Sigmoid colon (tissue), 7 donors: ENCODE measurements around the gene PDS5A. TPM values are rescaled to one million over a fixed set of nuclear protein-coding genes. Genes with fewer than 3 reads are reported as not detected.

Source experiments
- DNase-seq: peaks from one replicate; pipeline ENCODE4 v3.0.0-alpha.2; 2019
- H3K27ac ChIP-seq, 4 donors: fragments of 200-600 bp; sonication (generic); one replicate each; pipeline ENCODE4 v1.5.1; 2016 to 2019; ENCODE audit warnings: mild to moderate bottlenecking in 1 of 4
- H3K27me3 ChIP-seq, 3 donors: fragments of 200-600 bp; sonication (generic); one replicate each; pipeline ENCODE4 v1.5.1; 2019; ENCODE audit warnings: mild to moderate bottlenecking in 1 of 3
- H3K36me3 ChIP-seq, 4 donors: fragments of 200-600 bp; sonication (generic); one replicate each; pipeline ENCODE4 v1.5.1; 2016 to 2019
- H3K4me1 ChIP-seq, 4 donors: fragments of 200-600 bp; sonication (generic); one replicate each; pipeline ENCODE4 v1.5.1; 2017 to 2019
- H3K4me3 ChIP-seq, 4 donors: fragments of 200-600 bp; sonication (generic); one replicate each; pipeline ENCODE4 v1.5.1; 2017 to 2019; ENCODE audit warnings: mild to moderate bottlenecking in 2 of 4, moderate library complexity in 1 of 4
- H3K9me3 ChIP-seq, 4 donors: fragments of 200-600 bp in 3 of 4; sonication (generic) in 3 of 4; one replicate each; pipeline versions ENCODE4 v1.5.1 to v1.6.1; 2013 to 2019
- EP300 ChIP-seq, 4 donors: sonication (generic); formaldehyde crosslinking; IDR thresholded peaks; one replicate each; pipeline ENCODE4 v1.6.1; 2017; ENCODE audit warnings: antibody characterized with exemption in 4 of 4
- POLR2A ChIP-seq, 2 donors: fragments of 450-650 bp; IDR thresholded peaks; one replicate each; pipeline ENCODE4 v1.6.1; 2016; ENCODE audit warnings: antibody characterized with exemption in 2 of 2, mild to moderate bottlenecking in 2 of 2, moderate library complexity in 2 of 2
- POLR2AphosphoS5 ChIP-seq, 4 donors: sonication (generic); formaldehyde crosslinking; IDR thresholded peaks; one replicate each; pipeline ENCODE4 v1.6.1; 2017; ENCODE audit warnings: antibody characterized with exemption in 4 of 4
- WGBS, 2 donors: extraction: QIAGEN DNeasy Blood & Tissue Kit; methylation state at CpG; one replicate each; pipeline ENCODE4 v1.1.7; 2013; 5-methylcytosine and 5-hydroxymethylcytosine counted together
- intact Hi-C: fragments of 100-400 bp; cut with DNase I; formaldehyde crosslinking; loops from one replicate; pipeline ENCODE4 v1.15.1; 2023
- polyA plus RNA-seq, 3 donors: library from polyadenylated mRNA; stranded (reverse); fragments of 200-250 nt; gene quantifications; one replicate each; pipeline ENCODE4 v1.2.3, GENCODE V29; 2013
- total RNA-seq, 4 donors: library from RNA; depleted of rRNA; stranded (reverse); fragments of >200 nt; gene quantifications; one replicate each; pipeline ENCODE4 v1.1.0, GENCODE V29; 2016
- TF ChIP-seq, protein P1 (sequence below), 4 experiments: fragments of 450-650 bp in 3 of 4; fragments of 200-600 bp in 1 of 4; IDR thresholded peaks; one replicate each; pipeline ENCODE4 v1.5.1; 2016 to 2019; ENCODE audit warnings: antibody characterized with exemption in 4 of 4, mild to moderate bottlenecking in 3 of 4, moderate library complexity in 2 of 4
- donor health status: healthy with polysubstance abuse.
- donor health status: Bipolar disorder and iron deficiency.
- donor health status: healthy.

Gene PDS5A
- total and polyA plus RNA-seq, 7 donors: 16.8 to 69.6 (median 57.1) TPM

DNA sequence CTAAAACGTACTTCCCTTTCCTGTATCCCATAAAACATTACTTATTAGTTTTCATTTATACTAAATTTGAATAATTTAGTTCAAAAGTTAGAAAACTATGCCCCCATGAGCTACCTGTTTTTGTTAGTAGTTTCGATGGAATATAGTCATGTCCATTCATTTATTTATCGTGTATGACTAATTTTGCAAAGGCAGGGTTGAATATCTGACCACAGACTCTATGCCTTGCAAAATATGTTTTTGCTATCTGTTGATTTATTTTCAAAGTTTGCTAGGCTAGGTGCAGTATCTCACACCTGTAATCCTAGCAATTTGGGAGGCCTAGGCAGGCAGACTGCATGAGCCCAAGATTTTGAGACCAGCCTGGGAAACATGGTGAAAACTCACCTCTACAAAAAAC, 78.4 kb downstream of the PDS5A start:
- Histone ChIP-seq H3K27ac (no peak overlapping the region), H3K27me3 (no peaks in the 10 kb centered on the region), H3K36me3 (peaks cover 12 to 95% (median 39%) of the 10 kb centered on the region in 4 donors), H3K9me3 (no peaks in the 10 kb centered on the region), H3K4me3 (no peak overlapping the region), H3K4me1 (no peaks in the 10 kb centered on the region)
- no peak for TF ChIP-seq EP300 (IDR thresholded peaks at IDR 0.05)
- TF ChIP-seq POLR2A (IDR thresholded peaks at IDR 0.05): no peak
- TF ChIP-seq POLR2AphosphoS5 (IDR thresholded peaks at IDR 0.05): no peak
- TF ChIP-seq, protein P1, sequence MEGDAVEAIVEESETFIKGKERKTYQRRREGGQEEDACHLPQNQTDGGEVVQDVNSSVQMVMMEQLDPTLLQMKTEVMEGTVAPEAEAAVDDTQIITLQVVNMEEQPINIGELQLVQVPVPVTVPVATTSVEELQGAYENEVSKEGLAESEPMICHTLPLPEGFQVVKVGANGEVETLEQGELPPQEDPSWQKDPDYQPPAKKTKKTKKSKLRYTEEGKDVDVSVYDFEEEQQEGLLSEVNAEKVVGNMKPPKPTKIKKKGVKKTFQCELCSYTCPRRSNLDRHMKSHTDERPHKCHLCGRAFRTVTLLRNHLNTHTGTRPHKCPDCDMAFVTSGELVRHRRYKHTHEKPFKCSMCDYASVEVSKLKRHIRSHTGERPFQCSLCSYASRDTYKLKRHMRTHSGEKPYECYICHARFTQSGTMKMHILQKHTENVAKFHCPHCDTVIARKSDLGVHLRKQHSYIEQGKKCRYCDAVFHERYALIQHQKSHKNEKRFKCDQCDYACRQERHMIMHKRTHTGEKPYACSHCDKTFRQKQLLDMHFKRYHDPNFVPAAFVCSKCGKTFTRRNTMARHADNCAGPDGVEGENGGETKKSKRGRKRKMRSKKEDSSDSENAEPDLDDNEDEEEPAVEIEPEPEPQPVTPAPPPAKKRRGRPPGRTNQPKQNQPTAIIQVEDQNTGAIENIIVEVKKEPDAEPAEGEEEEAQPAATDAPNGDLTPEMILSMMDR (IDR thresholded peaks at IDR 0.05): no peak
- WGBS, 2 donors: 85 to 89% methylated on average over 3 of the region's 3 CpGs
- no peak for DNase-seq
- intact Hi-C loops: no loop called here

- no peaks in the 10 kb centered on the region for H3K9me3 ChIP-seq
- intact Hi-C loops: no loop called here
- no peak overlapping the region for H3K4me3 ChIP-seq
- H3K27ac ChIP-seq: no peak overlapping the region
- DNase-seq: no peak
- H3K27me3 ChIP-seq: no peaks in the 10 kb centered on the region
- 93 to 96% methylated on average over 1 of the region's 1 CpG for WGBS, 2 donors
- peaks cover 12 to 96% (median 43%) of the 10 kb centered on the region in 4 donors for H3K36me3 ChIP-seq
- no peaks in the 10 kb centered on the region for H3K4me1 ChIP-seq
- TF ChIP-seq EP300 (IDR thresholded peaks at IDR 0.05) (no peak), POLR2A (IDR thresholded peaks at IDR 0.05) (no peak), POLR2AphosphoS5 (IDR thresholded peaks at IDR 0.05) (no peak)
- TF ChIP-seq, protein P1 (IDR thresholded peaks at IDR 0.05): no peak
These were observed 79.7 kb downstream of the PDS5A start for GRCh38 chr4:39898015-39898414.

GRCh38 chr4:39893693-39894072, 84.0 kb downstream of the PDS5A start:
- no peak for DNase-seq
- intact Hi-C loops: no loop called here
- Histone ChIP-seq H3K4me1 (no peaks in the 10 kb centered on the region), H3K36me3 (peaks cover 17 to 91% (median 38%) of the 10 kb centered on the region in 4 donors), H3K27me3 (no peaks in the 10 kb centered on the region), H3K4me3 (no peak overlapping the region), H3K9me3 (no peaks in the 10 kb centered on the region), H3K27ac (no peak overlapping the region)
- TF ChIP-seq POLR2A (IDR thresholded peaks at IDR 0.05) (no peak), POLR2AphosphoS5 (IDR thresholded peaks at IDR 0.05) (no peak), EP300 (IDR thresholded peaks at IDR 0.05) (no peak)
- TF ChIP-seq, protein P1 (IDR thresholded peaks at IDR 0.05): no peak
- 95 to 98% methylated on average over 3 of the region's 3 CpGs for WGBS, 2 donors

- Histone ChIP-seq H3K36me3 (peaks cover 17 to 88% (median 37%) of the 10 kb centered on the region in 4 donors), H3K4me3 (no peak overlapping the region), H3K27me3 (no peaks in the 10 kb centered on the region), H3K4me1 (no peaks in the 10 kb centered on the region), H3K9me3 (no peaks in the 10 kb centered on the region), H3K27ac (no peak overlapping the region)
- TF ChIP-seq POLR2A (IDR thresholded peaks at IDR 0.05): no peak
- TF ChIP-seq POLR2AphosphoS5 (IDR thresholded peaks at IDR 0.05): no peak
- TF ChIP-seq, protein P1 (IDR thresholded peaks at IDR 0.05): no peak
- TF ChIP-seq EP300 (IDR thresholded peaks at IDR 0.05): no peak
- intact Hi-C loops: no loop called here
- 85 to 95% methylated on average over 5 of the region's 5 CpGs for WGBS, 2 donors
- no peak for DNase-seq
These were observed 84.6 kb downstream of the PDS5A start for GRCh38 chr4:39892988-39893692.

DNA sequence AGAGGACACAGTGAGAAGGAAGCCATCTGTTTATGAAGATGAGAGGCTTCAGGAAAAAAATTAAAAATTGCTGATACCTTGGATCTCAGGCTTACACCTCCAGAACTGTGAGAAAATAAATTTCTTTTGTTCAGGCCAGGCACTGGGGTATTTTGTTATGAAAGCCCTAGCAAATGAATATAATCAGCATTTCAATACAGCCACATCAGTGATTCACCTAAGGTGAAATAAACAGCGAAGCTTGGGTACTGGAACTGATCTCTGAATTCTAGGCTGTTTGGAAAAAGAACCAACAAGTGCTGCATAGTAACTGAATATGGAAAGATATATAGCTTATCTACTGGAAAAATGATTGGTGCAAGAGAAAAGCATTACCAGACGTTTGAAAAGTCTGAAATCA, 88.5 kb downstream of the PDS5A start:
- 85% methylated on average over 2 of the region's 2 CpGs for WGBS, 2 donors
- Histone ChIP-seq H3K27me3 (no peaks in the 10 kb centered on the region), H3K4me3 (no peak overlapping the region), H3K36me3 (peaks cover 5 to 63% (median 9%) of the 10 kb centered on the region in 4 donors), H3K4me1 (no peaks in the 10 kb centered on the region), H3K27ac (no peak overlapping the region), H3K9me3 (no peaks in the 10 kb centered on the region)
- no peak for DNase-seq
- intact Hi-C loops: no loop called here
- no peak for TF ChIP-seq POLR2A (IDR thresholded peaks at IDR 0.05)
- TF ChIP-seq, protein P1 (IDR thresholded peaks at IDR 0.05): no peak
